Testis (tissue), 3 donors: ENCODE measurements around the gene COL16A1. TPM values are rescaled to one million over a fixed set of nuclear protein-coding genes. Genes with fewer than 3 reads are reported as not detected.
A peak's percentile ranks its signal among the peaks of the same experiment; 100 is the strongest.

Experiments used
- DNase-seq: peaks from one replicate; pipeline ENCODE4 v3.0.0-alpha.2; 2019
- H3K27ac ChIP-seq, 2 donors: fragments of 200-600 bp; sonication (generic); one replicate each; pipeline ENCODE4 v1.5.1; 2019
- H3K27me3 ChIP-seq: fragments of 200-600 bp; sonication (generic); one replicate; pipeline ENCODE4 v1.5.1; 2019
- H3K36me3 ChIP-seq: fragments of 200-600 bp; sonication (generic); one replicate; pipeline ENCODE4 v1.5.1; 2017; ENCODE audit warnings: low read depth; ENCODE audit errors: missing control alignments
- H3K4me1 ChIP-seq: fragments of 200-600 bp; sonication (generic); one replicate; pipeline ENCODE4 v1.5.1; 2019
- H3K4me3 ChIP-seq, 2 donors: fragments of 200-600 bp; sonication (generic); one replicate each; pipeline ENCODE4 v1.5.1; 2017 to 2019
- H3K9me3 ChIP-seq: fragments of 200-600 bp; sonication (generic); one replicate; pipeline ENCODE4 v1.5.1; 2017
- CTCF ChIP-seq, 3 experiments: fragments of 450-650 bp in 2 of 3; fragments of 200-600 bp in 1 of 3; sonication (generic) in 1 of 3; IDR thresholded peaks; one replicate each; pipeline ENCODE4 v1.5.1; 2016 to 2019; ENCODE audit warnings: antibody characterized with exemption in 3 of 3, mild to moderate bottlenecking in 2 of 3, moderate library complexity in 1 of 3
- POLR2A ChIP-seq: fragments of 450-650 bp; IDR thresholded peaks from one replicate; pipeline ENCODE4 v1.6.1; 2017; ENCODE audit warnings: antibody characterized with exemption, mild to moderate bottlenecking, moderate library complexity
- WGBS, 2 donors: methylation state at CpG; one replicate each; pipeline ENCODE4 v1.1.5; 2018; 5-methylcytosine and 5-hydroxymethylcytosine counted together
- intact Hi-C: fragments of 100-400 bp; cut with DNase I; formaldehyde crosslinking; loops from one replicate; pipeline ENCODE4 v1.15.1; 2023; ENCODE audit warnings: low total_unique reads
- polyA plus RNA-seq: library from polyadenylated mRNA; stranded (reverse); fragments of 350-450 nt; fragmentation: Illumina TruSeq; extraction: RNeasy Lipid Tissue Mini Kit (QIAGEN cat#74804); gene quantifications from one replicate; pipeline ENCODE4 v1.2.3, GENCODE V29; 2014; ENCODE audit warnings: low read depth, low replicate concordance; ENCODE audit not compliant: insufficient read depth
- total RNA-seq, 2 donors: library from RNA; depleted of rRNA; stranded (reverse); fragments of >200 nt; gene quantifications; one replicate each; pipeline ENCODE4 v1.2.3, GENCODE V29; 2016

Gene COL16A1
- total and polyA plus RNA-seq, 3 donors from 2014 or later, result 96.4 to 120 (median 101) TPM

- Histone ChIP-seq H3K9me3 (no peaks in the 10 kb centered on the region), H3K4me1 (peaks cover 9% of the 10 kb centered on the region), H3K27ac (no peak within 1 kb of the TSS), H3K27me3 (no peaks in the 10 kb centered on the region), H3K36me3 (no peaks in the 10 kb centered on the region), H3K4me3 (peak within 1 kb of the TSS; percentile 24 to 54)
- intact Hi-C loops, result no loop called here
- TF ChIP-seq POLR2A, result no peak
- TF ChIP-seq CTCF (IDR thresholded peaks at IDR 0.05), result no peak
- no peak for DNase-seq
- WGBS, 2 donors, result 8 to 17% methylated on average over 11 to 46 of the region's 48 CpGs
Measured at GRCh38 chr1:31617218-31617915, 86.5 kb downstream of the COL16A1 start, which contains the start of gene HCRTR1. TSS of gene HCRTR1 (plus strand) at chr1:31617689. CDS start at chr1:31619193, 1,504 bp downstream.

DNA sequence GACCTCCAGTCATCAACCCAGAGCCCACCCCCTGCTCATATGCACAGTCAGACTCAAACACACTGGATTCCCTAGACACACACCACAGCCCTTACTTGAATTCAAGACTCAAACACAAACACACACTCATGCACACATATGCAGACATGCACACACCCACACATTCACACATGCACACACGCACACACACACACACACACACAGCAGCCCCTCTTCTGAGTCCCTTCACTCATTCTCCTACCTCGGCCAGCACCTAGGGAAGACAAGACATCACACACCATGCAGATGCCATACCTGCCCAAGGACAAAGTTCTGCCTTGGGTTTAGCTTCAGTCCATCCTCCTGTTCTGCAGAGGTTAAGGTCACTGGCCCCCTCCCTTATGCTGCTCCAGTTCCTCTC, 87.9 kb downstream of the COL16A1 start:
- H3K9me3 ChIP-seq, result no peaks in the 10 kb centered on the region
- TF ChIP-seq POLR2A (no peak), CTCF (IDR thresholded peaks at IDR 0.05) (no peak)
- H3K27me3 ChIP-seq, result no peaks in the 10 kb centered on the region
- DNase-seq, result no peak
- intact Hi-C loops, result no loop called here
- no peaks in the 10 kb centered on the region for H3K36me3 ChIP-seq
- no peak overlapping the region for H3K27ac ChIP-seq
- WGBS, 2 donors, result 44 to 90% methylated on average over 2 of the region's 2 CpGs
- peaks cover 9% of the 10 kb centered on the region for H3K4me1 ChIP-seq
- no peak overlapping the region for H3K4me3 ChIP-seq

- 90 to 97% methylated on average over 4 to 6 of the region's 6 CpGs for WGBS, 2 donors
- H3K4me3 ChIP-seq, result no peak overlapping the region
- no peaks in the 10 kb centered on the region for H3K27me3 ChIP-seq
- no peaks in the 10 kb centered on the region for H3K36me3 ChIP-seq
- no peak for DNase-seq
- peaks cover 9% of the 10 kb centered on the region for H3K4me1 ChIP-seq
- H3K9me3 ChIP-seq, result no peaks in the 10 kb centered on the region
- no peak overlapping the region for H3K27ac ChIP-seq
- TF ChIP-seq POLR2A, result no peak
- no peak for TF ChIP-seq CTCF (IDR thresholded peaks at IDR 0.05)
- intact Hi-C loops, result no loop called here
Measured at GRCh38 chr1:31615414-31615813, 88.4 kb downstream of the COL16A1 start.

- H3K36me3 ChIP-seq, result no peaks in the 10 kb centered on the region
- TF ChIP-seq CTCF (IDR thresholded peaks at IDR 0.05) (no peak), POLR2A (no peak)
- no peaks in the 10 kb centered on the region for H3K27me3 ChIP-seq
- no peaks in the 10 kb centered on the region for H3K9me3 ChIP-seq
- intact Hi-C loops, result no loop called here
- peaks cover 9% of the 10 kb centered on the region for H3K4me1 ChIP-seq
- no peak for DNase-seq
- H3K27ac ChIP-seq, result no peak overlapping the region
- H3K4me3 ChIP-seq, result no peak overlapping the region
- WGBS, 2 donors, result 89 to 90% methylated on average over 4 to 8 of the region's 8 CpGs
Measured at GRCh38 chr1:31614414-31615005, 89.3 kb downstream of the COL16A1 start.
